ENCODE data around the gene YIF1A. TPM values are rescaled to one million over a fixed set of nuclear protein-coding genes. Genes with fewer than 3 reads are reported as not detected.

Gene YIF1A
- total and polyA plus RNA-seq, 2 donors: 44.2 to 57.3 TPM

GRCh38 chr11:66302656-66303055 lies 13.7 kb upstream of the YIF1A start:
- DNase-seq (ENCODE audit: low read depth in 6 of 9, low spot score in 9 of 9): no peak
- WGBS: 95% methylated on average over 12 of the region's 12 CpGs
- H3K27me3 ChIP-seq (ENCODE audit: control insufficient read depth in 2 of 2, insufficient read depth in 1 of 2, low read length in 1 of 2): peaks cover 0 to 10% of the 10 kb centered on the region in 2 donors

DNA sequence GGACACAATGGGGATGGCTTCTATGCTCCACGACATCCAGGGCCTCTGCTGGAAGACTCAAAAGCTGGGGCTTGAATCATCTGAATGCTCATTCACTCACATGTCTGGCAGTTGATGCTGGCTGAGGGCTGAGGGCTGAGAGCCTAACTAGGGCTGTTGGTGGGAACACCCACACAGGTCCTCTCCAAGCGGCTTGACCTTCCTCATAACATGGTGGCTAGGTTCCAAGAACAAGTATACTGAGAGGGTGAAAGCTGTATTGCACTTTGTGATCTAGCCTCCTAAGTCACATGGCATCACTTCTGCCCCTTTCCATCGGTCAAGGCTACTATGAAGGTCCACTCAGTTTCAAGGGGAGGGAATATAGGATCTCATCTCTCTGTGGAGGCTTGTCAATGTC lies 10.2 kb upstream of the YIF1A start:
- no peaks in the 10 kb centered on the region for H3K9me3 ChIP-seq (ENCODE audit: control insufficient read depth in 2 of 2, insufficient read depth in 1 of 2, low read length in 1 of 2)
- 92% methylated on average over 3 of the region's 3 CpGs for WGBS
- H3K27ac ChIP-seq (ENCODE audit: low read depth in 1 of 2, low read length in 1 of 2): no peak overlapping the region
- no peaks in the 10 kb centered on the region for H3K4me1 ChIP-seq (ENCODE audit: control insufficient read depth in 2 of 2, insufficient read depth in 2 of 2, low read length in 2 of 2)
- H3K27me3 ChIP-seq (ENCODE audit: control insufficient read depth in 2 of 2, insufficient read depth in 1 of 2, low read length in 1 of 2): peaks cover 8 to 34% of the 10 kb centered on the region in 2 donors
- no peak overlapping the region for H3K4me3 ChIP-seq (ENCODE audit: low read length in 2 of 2)
- DNase-seq (ENCODE audit: low read depth in 6 of 9, low spot score in 9 of 9): no peak
- no peaks in the 10 kb centered on the region for H3K36me3 ChIP-seq (ENCODE audit: control insufficient read depth in 2 of 2, insufficient read depth in 2 of 2, low read length in 1 of 2)

More at GRCh38 chr11:66302656-66303055, 13.7 kb upstream of the YIF1A start:
- Histone ChIP-seq H3K9me3 (ENCODE audit: control insufficient read depth in 2 of 2, insufficient read depth in 1 of 2, low read length in 1 of 2) (no peaks in the 10 kb centered on the region), H3K4me3 (ENCODE audit: low read length in 2 of 2) (no peak overlapping the region), H3K4me1 (ENCODE audit: control insufficient read depth in 2 of 2, insufficient read depth in 2 of 2, low read length in 2 of 2) (no peaks in the 10 kb centered on the region), H3K36me3 (ENCODE audit: control insufficient read depth in 2 of 2, insufficient read depth in 2 of 2, low read length in 1 of 2) (no peaks in the 10 kb centered on the region), H3K27ac (ENCODE audit: low read depth in 1 of 2, low read length in 1 of 2) (no peak overlapping the region)

- no peak for DNase-seq (ENCODE audit: low read depth in 6 of 9, low spot score in 9 of 9)
- Histone ChIP-seq H3K27me3 (ENCODE audit: control insufficient read depth in 2 of 2, insufficient read depth in 1 of 2, low read length in 1 of 2) (peaks cover 22 to 49% of the 10 kb centered on the region in 2 donors), H3K4me1 (ENCODE audit: control insufficient read depth in 2 of 2, insufficient read depth in 2 of 2, low read length in 2 of 2) (no peaks in the 10 kb centered on the region), H3K9me3 (ENCODE audit: control insufficient read depth in 2 of 2, insufficient read depth in 1 of 2, low read length in 1 of 2) (no peaks in the 10 kb centered on the region), H3K27ac (ENCODE audit: low read depth in 1 of 2, low read length in 1 of 2) (no peak overlapping the region), H3K36me3 (ENCODE audit: control insufficient read depth in 2 of 2, insufficient read depth in 2 of 2, low read length in 1 of 2) (no peaks in the 10 kb centered on the region), H3K4me3 (ENCODE audit: low read length in 2 of 2) (no peak overlapping the region)
- 77% methylated on average over 8 of the region's 8 CpGs for WGBS
Measured at GRCh38 chr11:66297610-66298009, 8.7 kb upstream of the YIF1A start.

DNA sequence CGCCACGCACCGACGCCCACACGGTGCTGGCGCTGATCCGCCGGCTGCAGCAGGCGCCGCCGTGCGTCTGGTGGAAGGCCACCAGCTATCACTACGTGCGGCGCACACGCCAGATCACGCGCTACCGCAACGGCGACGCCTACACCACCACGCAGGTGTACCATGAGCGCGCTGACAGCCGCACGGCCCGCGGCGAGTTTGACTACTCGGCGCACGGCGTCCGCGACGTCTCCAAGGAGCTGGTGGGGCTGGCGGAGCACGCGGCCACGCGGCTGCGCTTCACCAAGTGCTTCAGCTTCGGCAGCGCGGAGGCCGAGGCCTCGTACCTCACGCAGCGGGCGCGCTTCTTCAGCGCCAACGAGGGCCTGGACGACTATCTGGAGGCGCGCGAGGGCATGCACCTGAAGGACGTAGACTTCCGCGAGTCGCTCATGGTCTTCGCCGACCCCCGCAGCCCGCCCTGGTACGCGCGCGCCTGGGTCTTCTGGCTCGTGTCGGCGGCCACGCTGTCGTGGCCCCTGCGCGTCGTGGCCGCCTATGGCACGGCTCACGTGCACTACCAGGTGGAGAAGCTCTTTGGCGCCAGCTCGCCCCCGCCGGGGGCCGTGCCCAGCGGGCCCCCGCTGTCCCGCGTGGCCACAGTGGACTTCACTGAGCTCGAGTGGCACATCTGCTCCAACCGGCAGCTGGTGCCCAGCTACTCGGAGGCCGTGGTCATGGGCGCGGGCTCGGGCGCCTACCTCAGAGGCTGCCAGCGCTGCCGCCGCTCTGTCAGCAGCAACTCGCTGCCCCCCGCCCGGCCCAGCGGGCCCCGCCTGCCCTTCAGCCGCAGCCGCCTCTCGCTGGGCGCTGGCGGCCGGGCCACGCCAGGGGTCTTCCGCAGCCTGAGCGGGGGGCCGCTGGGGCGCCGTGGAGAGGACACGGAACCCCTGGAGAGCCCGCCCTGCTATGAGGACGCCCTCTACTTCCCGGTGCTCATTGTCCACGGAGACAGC lies 6.0 kb upstream of the YIF1A start:
- Histone ChIP-seq H3K4me1 (ENCODE audit: control insufficient read depth in 2 of 2, insufficient read depth in 2 of 2, low read length in 2 of 2) (peaks cover 9 to 14% of the 10 kb centered on the region in 2 donors), H3K9me3 (ENCODE audit: control insufficient read depth in 2 of 2, insufficient read depth in 1 of 2, low read length in 1 of 2) (peaks cover 0 to 3% of the 10 kb centered on the region in 2 donors), H3K27ac (ENCODE audit: low read depth in 1 of 2, low read length in 1 of 2) (no peak overlapping the region), H3K4me3 (ENCODE audit: low read length in 2 of 2) (no peak overlapping the region), H3K27me3 (ENCODE audit: control insufficient read depth in 2 of 2, insufficient read depth in 1 of 2, low read length in 1 of 2) (peaks cover 43 to 76% of the 10 kb centered on the region in 2 donors), H3K36me3 (ENCODE audit: control insufficient read depth in 2 of 2, insufficient read depth in 2 of 2, low read length in 1 of 2) (no peaks in the 10 kb centered on the region)
- DNase-seq (ENCODE audit: low read depth in 6 of 9, low spot score in 9 of 9): no peak
- WGBS: 90% methylated on average over 123 of the region's 123 CpGs

DNA sequence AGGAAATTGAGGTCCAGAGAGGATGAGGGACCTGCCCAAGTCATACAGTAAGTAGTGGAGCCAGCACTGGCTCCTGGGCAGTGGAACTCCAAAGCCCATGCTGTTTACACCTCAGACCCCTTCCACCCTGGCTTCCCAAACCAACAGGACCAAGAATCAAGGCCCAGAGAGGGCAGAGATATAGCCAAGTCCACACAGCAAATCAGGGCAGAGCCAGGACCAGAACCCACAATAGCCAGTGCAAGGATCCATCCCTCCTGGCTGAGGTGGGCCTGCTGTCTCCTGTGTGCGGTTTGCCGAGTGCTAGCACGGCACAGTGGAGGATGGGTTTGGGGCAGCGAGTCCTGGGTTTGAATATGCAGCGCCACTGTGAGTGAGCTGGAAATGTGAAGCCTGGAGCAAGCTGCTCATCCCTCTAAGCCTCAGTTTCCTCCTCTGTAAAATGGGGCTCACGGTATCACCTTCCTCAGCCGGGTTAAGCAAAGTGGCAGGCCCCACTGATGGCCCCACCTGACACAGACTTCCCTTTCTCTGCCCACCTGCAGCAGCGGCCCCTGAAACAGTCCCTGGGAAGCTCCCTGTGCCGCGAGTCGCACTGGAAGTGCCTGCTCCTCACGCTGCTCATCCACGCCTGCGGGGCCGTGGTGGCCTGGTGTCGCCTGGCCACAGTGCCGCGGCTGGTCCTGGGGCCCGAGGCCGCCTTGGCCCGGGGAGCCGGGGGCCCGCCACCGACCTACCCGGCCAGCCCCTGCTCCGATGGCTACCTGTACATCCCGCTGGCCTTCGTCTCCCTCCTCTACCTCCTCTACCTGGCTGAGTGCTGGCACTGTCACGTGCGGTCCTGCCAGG lies 5.1 kb upstream of the YIF1A start:
- H3K4me1 ChIP-seq (ENCODE audit: control insufficient read depth in 2 of 2, insufficient read depth in 2 of 2, low read length in 2 of 2): peaks cover 14 to 22% of the 10 kb centered on the region in 2 donors
- H3K36me3 ChIP-seq (ENCODE audit: control insufficient read depth in 2 of 2, insufficient read depth in 2 of 2, low read length in 1 of 2): no peaks in the 10 kb centered on the region
- H3K9me3 ChIP-seq (ENCODE audit: control insufficient read depth in 2 of 2, insufficient read depth in 1 of 2, low read length in 1 of 2): peaks cover 0 to 7% of the 10 kb centered on the region in 2 donors
- H3K4me3 ChIP-seq (ENCODE audit: low read length in 2 of 2): no peak overlapping the region
- 87% methylated on average over 30 of the region's 30 CpGs for WGBS
- no peak overlapping the region for H3K27ac ChIP-seq (ENCODE audit: low read depth in 1 of 2, low read length in 1 of 2)
- H3K27me3 ChIP-seq (ENCODE audit: control insufficient read depth in 2 of 2, insufficient read depth in 1 of 2, low read length in 1 of 2): peaks cover 43 to 81% of the 10 kb centered on the region in 2 donors
- no peak for DNase-seq (ENCODE audit: low read depth in 6 of 9, low spot score in 9 of 9)

DNA sequence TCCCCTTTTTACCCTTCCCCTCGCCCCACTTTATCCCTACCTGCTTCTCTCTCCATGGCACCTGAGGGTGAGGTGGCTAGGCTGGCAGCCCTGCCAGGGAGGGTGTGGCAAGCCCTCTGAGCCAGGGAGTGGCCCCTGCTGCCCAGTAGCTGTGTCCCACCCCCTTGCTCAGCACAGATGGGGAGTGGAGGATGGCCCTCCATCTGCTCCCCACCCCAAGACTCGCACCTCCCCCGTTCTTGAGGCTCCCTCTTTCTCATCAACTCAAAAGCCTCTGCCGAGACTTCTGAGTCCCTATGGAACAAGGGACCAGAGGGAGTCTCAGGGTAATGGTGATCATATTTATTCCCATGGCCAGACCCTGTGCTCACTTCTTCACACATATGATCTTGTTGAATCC lies 4.4 kb upstream of the YIF1A start:
- no peak for DNase-seq (ENCODE audit: low read depth in 6 of 9, low spot score in 9 of 9)
- H3K4me1 ChIP-seq (ENCODE audit: control insufficient read depth in 2 of 2, insufficient read depth in 2 of 2, low read length in 2 of 2): peaks cover 16 to 24% of the 10 kb centered on the region in 2 donors
- WGBS: 85% methylated on average over 4 of the region's 4 CpGs
- H3K9me3 ChIP-seq (ENCODE audit: control insufficient read depth in 2 of 2, insufficient read depth in 1 of 2, low read length in 1 of 2): peaks cover 0 to 10% of the 10 kb centered on the region in 2 donors
- H3K4me3 ChIP-seq (ENCODE audit: low read length in 2 of 2): no peak overlapping the region
- H3K27ac ChIP-seq (ENCODE audit: low read depth in 1 of 2, low read length in 1 of 2): no peak overlapping the region
- H3K36me3 ChIP-seq (ENCODE audit: control insufficient read depth in 2 of 2, insufficient read depth in 2 of 2, low read length in 1 of 2): no peaks in the 10 kb centered on the region
- H3K27me3 ChIP-seq (ENCODE audit: control insufficient read depth in 2 of 2, insufficient read depth in 1 of 2, low read length in 1 of 2): peaks cover 43 to 81% of the 10 kb centered on the region in 2 donors

- Histone ChIP-seq H3K9me3 (ENCODE audit: control insufficient read depth in 2 of 2, insufficient read depth in 1 of 2, low read length in 1 of 2) (peaks cover 0 to 10% of the 10 kb centered on the region in 2 donors), H3K4me3 (ENCODE audit: low read length in 2 of 2) (no peak overlapping the region), H3K4me1 (ENCODE audit: control insufficient read depth in 2 of 2, insufficient read depth in 2 of 2, low read length in 2 of 2) (peaks cover 22 to 31% of the 10 kb centered on the region in 2 donors), H3K27ac (ENCODE audit: low read depth in 1 of 2, low read length in 1 of 2) (no peak overlapping the region), H3K27me3 (ENCODE audit: control insufficient read depth in 2 of 2, insufficient read depth in 1 of 2, low read length in 1 of 2) (peaks cover 43 to 76% of the 10 kb centered on the region in 2 donors), H3K36me3 (ENCODE audit: control insufficient read depth in 2 of 2, insufficient read depth in 2 of 2, low read length in 1 of 2) (no peaks in the 10 kb centered on the region)
- DNase-seq (ENCODE audit: low read depth in 6 of 9, low spot score in 9 of 9): no peak
- WGBS: 61% methylated on average over 17 of the region's 17 CpGs
Measured at GRCh38 chr11:66292543-66293332, 3.8 kb upstream of the YIF1A start.

DNA sequence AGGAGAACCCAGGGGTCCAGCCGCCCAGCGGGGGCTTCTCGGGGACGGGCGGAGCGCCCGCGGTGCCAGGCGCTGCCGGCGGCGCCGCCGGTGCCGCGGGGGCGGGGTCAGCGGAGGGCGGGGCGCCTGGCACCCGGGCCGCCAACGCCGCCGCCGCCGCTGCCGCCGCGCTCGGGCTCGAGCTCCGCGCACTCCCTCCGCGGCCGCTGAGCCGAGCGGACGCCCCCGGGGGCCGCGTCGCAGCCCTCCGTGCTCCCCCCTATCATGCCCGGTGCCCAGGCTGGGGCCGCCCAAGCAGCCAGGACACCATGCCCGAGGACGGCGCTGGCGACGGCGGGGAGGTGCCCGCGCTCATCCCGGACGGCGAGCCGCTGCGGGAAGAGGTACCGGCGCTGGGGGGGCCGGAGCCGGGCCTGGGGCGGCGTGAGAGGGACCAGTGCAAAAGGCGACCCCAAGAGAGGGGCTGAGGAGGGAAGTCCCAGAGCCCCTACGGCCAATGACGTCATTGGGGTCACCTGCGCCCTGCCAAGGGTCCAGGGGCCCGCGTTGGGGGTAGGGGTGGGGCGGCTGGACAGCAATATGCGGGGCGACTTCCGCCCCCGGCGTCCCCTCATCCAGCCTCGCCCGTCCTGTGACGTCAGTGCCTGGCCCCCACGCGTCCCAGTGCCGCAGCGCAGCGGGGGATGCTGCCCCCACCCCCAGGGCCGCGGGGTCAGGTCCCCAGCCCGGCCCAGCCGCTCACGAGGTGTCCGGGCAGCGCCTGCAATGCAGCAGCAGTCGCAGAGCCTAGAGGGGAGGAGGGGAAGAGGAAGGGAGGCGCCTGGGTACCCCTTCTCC lies 3.0 kb upstream of the YIF1A start, which contains the start of gene TMEM151A:
Gene TMEM151A (plus strand): TSS at position 189 of the 837 bp plus-strand sequence. CDS start 120 bp downstream, at position 309.
- H3K4me1 ChIP-seq (ENCODE audit: control insufficient read depth in 2 of 2, insufficient read depth in 2 of 2, low read length in 2 of 2): peaks cover 22 to 35% of the 10 kb centered on the region in 2 donors
- H3K27ac ChIP-seq (ENCODE audit: low read depth in 1 of 2, low read length in 1 of 2): no peak within 1 kb of the TSS
- no peak for DNase-seq (ENCODE audit: low read depth in 6 of 9, low spot score in 9 of 9)
- peaks cover 43 to 68% of the 10 kb centered on the region in 2 donors for H3K27me3 ChIP-seq (ENCODE audit: control insufficient read depth in 2 of 2, insufficient read depth in 1 of 2, low read length in 1 of 2)
- H3K9me3 ChIP-seq (ENCODE audit: control insufficient read depth in 2 of 2, insufficient read depth in 1 of 2, low read length in 1 of 2): peaks cover 0 to 10% of the 10 kb centered on the region in 2 donors
- 3% methylated on average over 95 of the region's 95 CpGs for WGBS
- peak within 1 kb of the TSS in 1 of 2 donors; percentile 48 for H3K4me3 ChIP-seq (ENCODE audit: low read length in 2 of 2)
- peaks cover under 1 to 1% of the 10 kb centered on the region in 2 donors for H3K36me3 ChIP-seq (ENCODE audit: control insufficient read depth in 2 of 2, insufficient read depth in 2 of 2, low read length in 1 of 2)

All from thymus (tissue), 11 donors.